ENCODE measurements around the gene LPAR1. TPM values are rescaled to one million over a fixed set of nuclear protein-coding genes. Genes with fewer than 3 reads are reported as not detected.

LPAR1 gene
- total and polyA plus RNA-seq, 2 donors (not counting 1 experiment from before 2014, with no cell fraction given), result 222 to 240 TPM

- Histone ChIP-seq H2AFZ (ENCODE audit: low read length) (no peak overlapping the region), H3K4me2 (ENCODE audit: extremely low read depth, insufficient read depth, low read length) (no peak overlapping the region), H3K27ac (ENCODE audit: insufficient read depth, low read length) (no peak overlapping the region), H3K4me1 (ENCODE audit: control insufficient read depth, extremely low read depth, insufficient read depth, low read length) (peaks cover 7% of the 10 kb centered on the region), H3K4me3 (replicated peaks in 1 of 4; ENCODE audit: control extremely low read depth in 1 of 4, insufficient read depth in 1 of 4, low read depth in 3 of 4, low read length in 4 of 4) (no peak overlapping the region), H3K36me3 (ENCODE audit: control insufficient read depth, insufficient read depth, low read length) (peaks cover 11% of the 10 kb centered on the region), H3K9me3 (ENCODE audit: control insufficient read depth, insufficient read depth, low read depth, low read length) (no peaks in the 10 kb centered on the region), H3K27me3 (ENCODE audit: control insufficient read depth, insufficient read depth, low read length) (no peaks in the 10 kb centered on the region), H3K79me2 (ENCODE audit: control insufficient read depth, insufficient read depth, low read length) (peaks cover 64% of the 10 kb centered on the region), H4K20me1 (ENCODE audit: control insufficient read depth, extremely low read depth, insufficient read depth, low read length) (no peaks in the 10 kb centered on the region), H3K9ac (ENCODE audit: insufficient read depth, low read length) (no peak overlapping the region)
- TF ChIP-seq EZH2 (IDR thresholded peaks at IDR 0.05; ENCODE audit: low read length, missing control alignments), result no peak
- TF ChIP-seq, protein P1, sequence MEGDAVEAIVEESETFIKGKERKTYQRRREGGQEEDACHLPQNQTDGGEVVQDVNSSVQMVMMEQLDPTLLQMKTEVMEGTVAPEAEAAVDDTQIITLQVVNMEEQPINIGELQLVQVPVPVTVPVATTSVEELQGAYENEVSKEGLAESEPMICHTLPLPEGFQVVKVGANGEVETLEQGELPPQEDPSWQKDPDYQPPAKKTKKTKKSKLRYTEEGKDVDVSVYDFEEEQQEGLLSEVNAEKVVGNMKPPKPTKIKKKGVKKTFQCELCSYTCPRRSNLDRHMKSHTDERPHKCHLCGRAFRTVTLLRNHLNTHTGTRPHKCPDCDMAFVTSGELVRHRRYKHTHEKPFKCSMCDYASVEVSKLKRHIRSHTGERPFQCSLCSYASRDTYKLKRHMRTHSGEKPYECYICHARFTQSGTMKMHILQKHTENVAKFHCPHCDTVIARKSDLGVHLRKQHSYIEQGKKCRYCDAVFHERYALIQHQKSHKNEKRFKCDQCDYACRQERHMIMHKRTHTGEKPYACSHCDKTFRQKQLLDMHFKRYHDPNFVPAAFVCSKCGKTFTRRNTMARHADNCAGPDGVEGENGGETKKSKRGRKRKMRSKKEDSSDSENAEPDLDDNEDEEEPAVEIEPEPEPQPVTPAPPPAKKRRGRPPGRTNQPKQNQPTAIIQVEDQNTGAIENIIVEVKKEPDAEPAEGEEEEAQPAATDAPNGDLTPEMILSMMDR (conservative IDR thresholded peaks at IDR 0.05 in 1 of 2, IDR thresholded peaks at IDR 0.05 in 1 of 2; ENCODE audit: low read depth in 1 of 2, low read length in 2 of 2), result no peak
- no peak for DNase-seq (ENCODE audit: low read depth in 2 of 2)
Measured at GRCh38 chr9:110877374-110877773, 160.9 kb downstream of the LPAR1 start.

DNA sequence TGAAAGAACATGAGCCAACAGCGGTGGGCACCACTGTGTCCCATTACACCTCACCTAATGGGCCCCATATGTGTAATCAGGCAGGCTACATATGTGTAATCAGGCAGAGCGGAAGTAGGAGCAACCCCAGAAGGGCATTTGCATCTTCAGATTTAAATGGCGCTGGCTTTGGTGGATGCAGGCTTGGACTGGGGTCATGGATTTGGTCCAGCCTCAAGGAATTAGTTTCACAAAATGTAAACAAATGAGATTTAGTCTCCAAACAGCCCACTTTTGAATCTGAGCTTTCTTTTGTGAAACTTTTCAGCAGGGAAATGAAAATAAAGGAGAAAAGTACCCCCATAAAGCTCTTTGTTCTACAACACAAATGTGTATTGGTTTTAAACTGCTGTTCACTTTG, 161.3 kb downstream of the LPAR1 start:
- Histone ChIP-seq H3K36me3 (ENCODE audit: control insufficient read depth, insufficient read depth, low read length) (peaks cover 11% of the 10 kb centered on the region), H3K4me1 (ENCODE audit: control insufficient read depth, extremely low read depth, insufficient read depth, low read length) (peaks cover 7% of the 10 kb centered on the region), H3K27ac (ENCODE audit: insufficient read depth, low read length) (no peak overlapping the region), H3K27me3 (ENCODE audit: control insufficient read depth, insufficient read depth, low read length) (no peaks in the 10 kb centered on the region), H2AFZ (ENCODE audit: low read length) (no peak overlapping the region), H3K9me3 (ENCODE audit: control insufficient read depth, insufficient read depth, low read depth, low read length) (no peaks in the 10 kb centered on the region), H3K4me2 (ENCODE audit: extremely low read depth, insufficient read depth, low read length) (no peak overlapping the region), H4K20me1 (ENCODE audit: control insufficient read depth, extremely low read depth, insufficient read depth, low read length) (no peaks in the 10 kb centered on the region), H3K79me2 (ENCODE audit: control insufficient read depth, insufficient read depth, low read length) (peaks cover 60% of the 10 kb centered on the region), H3K9ac (ENCODE audit: insufficient read depth, low read length) (no peak overlapping the region), H3K4me3 (replicated peaks in 1 of 4; ENCODE audit: control extremely low read depth in 1 of 4, insufficient read depth in 1 of 4, low read depth in 3 of 4, low read length in 4 of 4) (no peak overlapping the region)
- DNase-seq (ENCODE audit: low read depth in 2 of 2), result peak in 1 of 2 donors; percentile 43
- no peak for TF ChIP-seq EZH2 (IDR thresholded peaks at IDR 0.05; ENCODE audit: low read length, missing control alignments)
- TF ChIP-seq, protein P1 (conservative IDR thresholded peaks at IDR 0.05 in 1 of 2, IDR thresholded peaks at IDR 0.05 in 1 of 2; ENCODE audit: low read depth in 1 of 2, low read length in 2 of 2), result no peak

DNA sequence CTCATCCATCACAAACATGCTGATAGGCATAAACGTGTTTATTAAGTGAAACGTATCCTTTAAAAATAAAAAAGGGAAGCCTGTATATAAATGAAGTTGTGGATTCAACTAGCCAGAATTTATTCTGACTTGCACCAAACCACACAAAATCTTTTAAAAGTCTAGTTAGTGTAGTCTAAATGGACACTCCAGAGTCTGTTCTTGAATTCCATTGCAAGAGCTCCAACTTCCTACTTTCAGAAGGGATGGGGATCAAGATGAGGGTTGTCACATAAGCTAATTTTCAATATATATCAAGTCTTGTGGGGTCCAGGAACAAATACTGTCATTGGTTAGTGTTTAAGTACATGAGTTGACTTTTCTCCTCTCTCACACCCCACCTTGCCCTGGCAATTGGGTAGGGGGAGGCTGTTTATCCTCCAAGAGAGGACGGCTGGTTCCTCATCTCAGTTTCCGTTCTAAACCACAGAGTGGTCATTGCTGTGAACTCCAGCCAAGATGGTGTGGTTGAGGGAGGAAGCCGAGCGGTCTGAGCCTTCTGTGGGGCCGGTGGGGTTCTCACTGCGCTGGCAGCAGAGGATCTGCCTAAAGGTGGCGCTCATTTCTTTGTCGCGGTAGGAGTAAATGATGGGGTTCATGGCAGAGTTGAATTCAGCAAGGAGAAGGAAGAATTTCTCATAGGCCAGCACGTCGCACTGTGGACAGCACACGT, 163.2 kb downstream of the LPAR1 start:
- H3K79me2 ChIP-seq (ENCODE audit: control insufficient read depth, insufficient read depth, low read length), result peaks cover 48% of the 10 kb centered on the region
- H3K9me3 ChIP-seq (ENCODE audit: control insufficient read depth, insufficient read depth, low read depth, low read length), result no peaks in the 10 kb centered on the region
- H3K27me3 ChIP-seq (ENCODE audit: control insufficient read depth, insufficient read depth, low read length), result no peaks in the 10 kb centered on the region
- H3K27ac ChIP-seq (ENCODE audit: insufficient read depth, low read length), result no peak overlapping the region
- no peak overlapping the region for H3K4me2 ChIP-seq (ENCODE audit: extremely low read depth, insufficient read depth, low read length)
- DNase-seq (ENCODE audit: low read depth in 2 of 2), result no peak
- H4K20me1 ChIP-seq (ENCODE audit: control insufficient read depth, extremely low read depth, insufficient read depth, low read length), result no peaks in the 10 kb centered on the region
- H3K4me1 ChIP-seq (ENCODE audit: control insufficient read depth, extremely low read depth, insufficient read depth, low read length), result peaks cover 2% of the 10 kb centered on the region
- no peak overlapping the region for H2AFZ ChIP-seq (ENCODE audit: low read length)
- TF ChIP-seq, protein P1 (conservative IDR thresholded peaks at IDR 0.05 in 1 of 2, IDR thresholded peaks at IDR 0.05 in 1 of 2; ENCODE audit: low read depth in 1 of 2, low read length in 2 of 2), result no peak
- no peak for TF ChIP-seq EZH2 (IDR thresholded peaks at IDR 0.05; ENCODE audit: low read length, missing control alignments)
- H3K4me3 ChIP-seq (replicated peaks in 1 of 4; ENCODE audit: control extremely low read depth in 1 of 4, insufficient read depth in 1 of 4, low read depth in 3 of 4, low read length in 4 of 4), result no peak overlapping the region
- no peak overlapping the region for H3K9ac ChIP-seq (ENCODE audit: insufficient read depth, low read length)
- H3K36me3 ChIP-seq (ENCODE audit: control insufficient read depth, insufficient read depth, low read length), result peaks cover 11% of the 10 kb centered on the region

All from fibroblast of lung (primary cell).